CD4-positive, alpha-beta T cell treated with Interleukin-17A for 1 hour (primary cell): ENCODE data around the gene CDIP1.
A peak's percentile ranks its signal among the peaks of the same experiment; 100 is the strongest.
"Not testable (repeated sequence)": the region's sequence is repeated elsewhere in the genome, so short reads cannot be mapped to it uniquely, and the experiment has no call there.

ENCODE experiments used
- DNase-seq: peaks from one replicate; pipeline ENCODE4 v3.0.0-alpha.2; 2020

CDIP1 gene

DNA sequence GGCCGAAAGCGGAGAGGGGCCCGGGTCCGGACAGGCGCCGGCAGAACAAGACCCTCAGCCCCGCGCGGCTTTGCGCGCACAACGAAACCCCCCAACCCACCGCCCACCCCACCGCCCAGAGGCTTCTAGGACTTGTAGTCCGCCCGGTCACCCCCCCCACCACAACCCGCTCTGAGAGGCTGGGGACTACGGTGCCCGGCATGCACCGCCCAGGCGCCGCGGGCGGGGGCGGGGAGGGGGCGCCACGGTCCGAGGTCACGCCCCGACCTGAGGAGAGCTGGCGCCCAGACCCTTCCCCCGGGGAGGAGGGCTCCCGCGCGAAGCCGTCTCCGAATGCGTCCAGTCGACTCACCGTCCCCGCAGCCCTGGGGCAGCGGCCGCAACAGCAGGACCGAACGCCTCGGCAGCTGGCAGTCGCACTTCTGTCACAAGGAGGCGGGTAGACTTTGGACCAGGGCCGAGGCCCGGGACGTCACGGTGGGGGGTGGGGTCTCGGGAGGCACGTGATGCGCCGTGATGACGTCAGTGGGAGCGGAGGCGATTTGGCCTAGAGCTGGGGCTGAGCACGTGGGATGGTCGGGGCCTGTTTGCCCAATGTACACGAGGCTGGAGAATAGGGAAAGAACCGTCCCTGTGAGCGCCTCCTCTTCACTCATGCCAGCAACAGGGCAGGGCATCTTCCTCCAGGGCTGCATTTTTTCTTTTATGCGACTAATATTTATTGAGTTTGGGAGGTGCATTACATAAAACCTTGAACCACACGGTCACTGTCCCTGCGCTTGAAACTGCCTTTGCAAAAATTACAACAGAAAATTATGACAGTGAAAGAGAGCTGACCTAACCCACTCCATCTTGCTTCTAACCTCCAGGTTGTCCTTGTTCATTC, at the start of gene CDIP1:
Gene CDIP1, minus strand, starts transcription at position 424 of the 886 bp plus-strand sequence. CDS start 24,643 bp downstream, outside the sequence.
- DNase-seq = peak; percentile 96

DNA sequence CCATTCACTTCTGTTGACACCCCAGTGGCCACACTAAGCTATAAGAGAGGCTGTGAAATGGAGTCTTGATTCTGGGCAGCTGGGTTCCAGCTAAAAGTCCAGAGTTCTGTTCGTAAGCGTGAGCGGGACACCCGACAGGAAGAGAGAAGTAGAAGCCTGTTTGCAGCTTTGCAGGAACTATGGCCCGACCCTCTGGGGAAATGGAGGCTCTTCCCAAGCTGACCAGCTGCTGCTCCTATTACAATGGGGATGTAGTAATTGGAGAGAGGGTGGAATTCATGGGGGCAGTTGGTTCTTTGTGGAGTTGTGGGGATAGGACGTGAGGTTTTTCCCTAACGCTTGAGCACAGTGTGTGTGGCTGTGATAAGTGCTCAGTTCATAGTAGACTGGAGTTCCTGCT, 47.7 kb upstream of the CDIP1 start:
- DNase-seq = no peak

DNA sequence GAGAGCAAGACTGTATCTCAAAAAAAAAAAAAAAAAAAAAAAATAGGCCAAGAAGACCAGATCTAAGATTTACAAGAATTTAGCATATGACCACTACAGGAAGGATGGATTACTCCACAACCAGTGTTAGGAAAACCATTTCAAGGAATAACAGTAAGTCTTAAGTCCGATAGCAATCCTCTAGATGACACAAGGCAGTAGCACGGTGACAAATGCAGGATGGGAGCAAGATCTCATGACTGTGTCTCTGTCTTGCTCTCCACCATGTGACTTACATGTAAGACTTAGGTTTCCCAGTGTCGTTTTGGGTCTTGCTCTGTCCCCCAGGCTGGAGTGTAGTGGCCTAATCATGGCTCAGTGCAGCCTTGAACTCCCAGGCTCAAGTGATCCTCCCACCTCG, 45.3 kb upstream of the CDIP1 start:
- DNase-seq = no peak

DNA sequence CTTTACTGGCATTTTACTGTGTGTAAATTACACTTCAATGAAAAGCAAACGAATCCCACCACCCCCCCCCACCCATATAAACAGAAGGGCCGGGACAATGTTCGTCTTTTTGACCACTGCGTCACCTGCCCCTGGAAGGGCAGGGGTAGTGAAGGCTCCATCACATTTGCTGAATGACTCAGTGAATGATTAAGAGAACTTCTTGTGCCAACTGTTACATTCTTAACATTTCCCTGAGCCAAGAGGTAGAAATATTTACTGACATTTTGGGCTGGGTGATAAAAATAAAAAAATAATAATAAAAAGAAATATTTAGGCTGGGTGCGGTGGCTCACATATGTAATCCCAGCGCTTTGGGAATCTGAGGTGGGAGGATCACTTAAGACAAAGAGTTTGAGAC, 41.7 kb upstream of the CDIP1 start:
- DNase-seq = no peak

DNA sequence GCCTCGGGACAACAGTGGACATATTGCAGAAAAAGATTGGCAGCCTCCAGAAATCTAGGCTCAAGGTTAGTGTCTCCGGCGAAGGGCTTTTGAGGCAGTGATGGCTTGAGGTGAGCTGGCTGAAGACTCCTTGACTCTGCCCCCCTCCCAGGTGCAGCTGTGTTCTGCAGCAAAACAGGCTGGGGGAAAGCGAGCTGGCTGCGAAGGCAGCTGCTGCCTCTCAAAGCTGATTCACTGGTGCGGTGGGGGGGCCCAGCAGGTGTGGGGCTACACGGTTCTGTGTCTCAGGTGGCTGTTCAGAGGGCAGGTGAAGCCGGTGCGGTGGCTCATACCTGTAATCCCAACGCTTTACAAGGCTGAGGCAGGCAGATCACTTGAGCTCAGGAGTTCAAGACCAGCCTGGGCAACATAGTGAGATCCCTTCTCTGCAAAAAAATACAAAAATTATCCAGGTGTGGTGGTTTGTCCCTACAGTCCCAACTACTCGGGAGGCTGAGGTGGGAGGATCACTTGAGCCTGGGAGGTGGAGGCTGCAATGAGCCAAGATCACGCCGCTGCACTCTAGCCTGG, 40.5 kb upstream of the CDIP1 start:
- DNase-seq = no peak

DNA sequence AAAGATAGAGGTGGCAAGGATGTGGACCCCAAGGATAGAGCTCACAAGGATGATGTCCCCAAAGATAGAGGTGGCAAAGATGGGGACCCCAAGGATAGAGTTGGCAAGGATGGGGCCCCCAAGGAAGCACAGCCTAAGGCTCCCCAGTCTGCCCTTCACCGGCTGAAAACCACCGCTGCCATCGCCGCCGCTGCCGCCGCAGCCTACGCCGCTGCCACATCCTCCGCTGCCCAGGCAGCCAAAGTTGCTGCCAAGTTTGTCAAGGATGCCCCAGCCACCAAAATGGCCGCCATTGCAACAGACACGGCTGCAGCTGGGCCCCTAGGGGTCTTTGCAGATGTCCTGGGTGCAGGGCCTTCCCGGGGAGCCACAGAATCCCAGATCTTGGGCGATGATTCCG, 37.4 kb upstream of the CDIP1 start:
- DNase-seq = no peak

DNA sequence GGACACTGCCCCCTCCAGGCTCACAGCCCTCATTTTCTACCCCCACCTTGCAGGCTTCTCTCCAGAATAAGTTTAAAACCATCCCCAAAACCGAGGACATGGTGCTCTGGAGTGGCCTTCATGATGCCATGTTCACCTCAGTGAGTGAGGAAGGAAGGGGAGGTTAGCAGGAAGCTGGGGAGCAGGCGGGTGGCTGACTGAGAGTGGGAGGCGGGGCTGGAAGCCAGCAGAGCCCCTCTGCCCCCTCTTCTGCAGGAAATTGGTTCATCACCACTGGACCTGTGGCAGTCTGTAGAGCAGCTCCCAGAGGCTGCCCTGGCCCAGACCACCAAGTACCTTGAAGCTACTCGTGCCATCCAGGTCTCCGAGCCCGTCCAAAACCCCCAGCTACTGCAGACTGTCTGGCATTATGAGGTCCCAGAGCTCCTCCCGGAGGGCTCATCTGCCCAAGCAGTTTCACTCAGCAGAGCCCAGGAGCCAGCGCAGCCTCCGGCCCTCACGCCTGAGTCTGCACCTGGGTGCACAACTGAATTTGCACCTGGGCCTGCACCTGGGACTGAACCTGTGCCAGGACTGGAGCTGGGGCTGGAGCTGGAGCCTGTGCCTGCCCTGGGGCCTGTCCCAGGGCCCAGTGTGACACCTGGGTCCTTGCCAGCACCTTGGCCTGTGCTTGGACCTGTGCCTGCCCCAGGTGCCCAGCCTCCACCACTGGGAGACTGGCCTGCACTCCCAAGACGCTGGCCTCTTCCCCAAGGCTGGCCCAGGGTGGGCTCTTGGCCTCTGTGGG, 36.5 kb upstream of the CDIP1 start:
- DNase-seq = no peak

DNA sequence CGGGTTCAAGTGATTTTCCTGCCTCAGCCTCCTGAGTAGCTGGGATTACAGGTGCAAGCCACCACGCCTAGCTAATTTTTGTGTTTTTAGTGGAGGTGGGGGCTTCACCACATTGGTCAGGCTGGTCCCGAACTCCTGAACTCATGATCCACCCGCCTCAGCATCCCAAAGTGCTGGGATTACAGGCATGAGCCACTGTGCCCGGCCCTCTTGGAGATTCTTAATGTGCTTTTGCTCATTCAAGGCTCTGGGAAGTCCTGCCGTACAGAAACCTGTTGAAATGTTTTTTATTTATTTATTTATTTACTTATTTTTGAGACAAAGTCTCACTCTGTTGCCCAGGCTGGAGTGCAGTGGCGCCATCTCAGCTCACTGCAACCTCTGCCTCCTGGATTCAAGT, 35.4 kb upstream of the CDIP1 start:
- not testable (repeated sequence) for DNase-seq

DNA sequence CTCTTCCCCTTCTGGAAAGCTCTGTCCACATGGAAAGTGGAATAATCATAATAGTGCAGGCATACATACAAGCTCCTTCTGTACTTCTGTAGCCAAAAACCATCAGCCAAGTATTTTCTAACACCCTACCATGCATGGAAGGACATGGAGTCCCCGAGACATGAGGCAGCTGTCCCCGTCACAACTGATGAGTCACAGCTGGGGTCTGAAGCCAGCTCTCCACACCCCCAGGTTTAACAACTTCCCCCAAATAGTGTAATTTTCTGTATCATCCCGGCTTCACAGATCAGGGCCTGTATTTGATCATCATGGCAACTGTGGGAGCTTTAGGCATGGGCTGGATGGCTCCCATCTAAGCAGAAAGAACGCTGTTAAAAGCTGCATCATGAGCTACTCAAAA, 34.1 kb upstream of the CDIP1 start:
- DNase-seq = no peak

DNA sequence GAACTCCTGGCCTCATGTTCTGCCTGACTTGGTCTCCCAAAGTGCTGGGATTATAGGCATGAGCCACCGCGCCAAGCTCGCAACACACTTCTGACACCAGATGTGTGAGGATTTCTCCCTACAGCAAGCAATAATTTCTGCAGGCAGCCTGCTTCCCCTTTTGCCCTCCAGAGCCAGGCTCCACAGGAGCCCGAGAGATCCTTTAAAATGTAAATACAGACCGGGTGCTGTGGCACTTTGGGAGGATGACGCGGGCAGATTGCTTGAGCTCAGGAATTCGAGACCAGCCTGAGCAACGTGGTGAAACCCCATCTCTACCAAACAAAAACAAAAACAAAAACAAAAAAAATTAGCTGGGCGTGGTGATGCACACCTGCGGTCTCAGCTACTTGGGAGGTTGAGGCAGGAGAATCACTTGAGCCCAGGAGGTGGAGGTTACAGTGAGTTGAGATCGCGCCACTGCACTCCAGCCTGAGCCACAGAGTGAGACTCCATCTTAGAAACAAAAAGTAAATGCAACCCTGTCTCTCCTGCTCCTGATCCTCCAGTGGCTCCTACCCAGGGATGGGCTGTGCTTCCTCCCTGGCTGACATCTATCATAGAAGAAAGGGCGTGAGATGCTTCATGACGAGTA, 32.2 kb upstream of the CDIP1 start:
- DNase-seq = no peak

DNA sequence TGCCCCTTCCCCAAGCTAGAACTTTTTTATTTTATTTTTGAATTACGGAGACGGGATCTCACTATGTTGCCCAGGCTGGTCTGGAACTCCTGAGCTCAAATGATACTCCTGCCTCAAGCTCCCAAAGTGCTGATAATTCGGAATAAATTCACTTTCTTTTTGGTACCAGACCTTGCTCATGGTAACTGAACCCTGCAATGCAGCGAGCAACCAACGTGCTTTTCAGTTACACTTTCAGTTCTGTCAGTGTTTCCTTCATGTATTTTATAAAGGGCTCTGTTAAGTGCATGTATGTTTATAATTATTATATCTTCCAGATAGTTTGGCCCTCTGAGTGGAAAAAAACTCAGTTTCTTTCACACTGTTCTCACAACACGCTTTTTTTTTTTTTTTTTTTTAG, 31.5 kb upstream of the CDIP1 start:
- no peak for DNase-seq

DNA sequence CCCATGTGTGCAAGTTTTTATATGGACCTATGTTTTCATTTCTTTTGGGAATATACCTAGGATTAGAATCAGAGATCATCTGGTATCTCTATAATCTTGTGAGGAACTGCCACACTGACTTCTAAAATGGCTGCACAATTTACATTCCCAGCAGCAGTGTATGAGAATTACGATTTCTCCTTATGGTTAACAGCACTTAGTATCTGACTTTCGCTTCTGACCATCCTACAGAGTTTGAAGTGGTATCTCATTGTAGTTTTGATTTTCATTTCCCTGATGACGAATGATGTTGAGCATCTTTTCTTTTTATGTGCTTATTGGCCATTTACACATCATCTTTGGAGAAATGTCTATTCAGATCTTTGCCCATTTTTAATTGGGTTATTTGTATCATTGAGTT, 27.6 kb upstream of the CDIP1 start:
- no peak for DNase-seq

DNA sequence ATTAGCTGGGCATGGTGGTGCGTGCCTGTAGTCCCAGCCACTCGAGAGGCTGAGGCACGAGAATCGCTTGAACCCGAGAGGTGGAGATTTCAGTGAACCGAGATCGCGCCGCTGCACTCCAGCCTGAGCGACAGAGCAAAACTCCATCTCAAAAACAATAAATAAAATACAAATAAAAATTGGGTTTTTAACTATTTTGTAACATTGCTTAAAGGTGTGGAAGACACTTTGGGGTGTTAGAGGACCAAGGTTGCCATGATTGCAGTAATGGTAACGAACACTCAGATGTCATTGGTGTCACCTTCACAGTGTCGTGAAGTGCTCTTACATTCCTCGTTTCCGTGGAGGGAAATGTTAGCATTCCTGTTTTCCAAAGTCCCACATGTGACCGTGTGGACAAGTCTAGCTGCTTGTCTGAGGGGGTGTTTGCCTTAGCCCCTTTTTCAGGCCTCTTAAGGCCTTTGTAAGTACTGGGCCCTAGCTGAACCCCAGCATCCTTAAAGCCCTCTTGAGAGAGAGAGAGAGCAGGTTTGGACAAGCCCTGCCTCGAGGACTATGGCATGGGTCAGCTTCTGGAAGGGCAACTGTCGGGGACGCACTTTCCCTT, 26.2 kb upstream of the CDIP1 start:
- DNase-seq = no peak

DNA sequence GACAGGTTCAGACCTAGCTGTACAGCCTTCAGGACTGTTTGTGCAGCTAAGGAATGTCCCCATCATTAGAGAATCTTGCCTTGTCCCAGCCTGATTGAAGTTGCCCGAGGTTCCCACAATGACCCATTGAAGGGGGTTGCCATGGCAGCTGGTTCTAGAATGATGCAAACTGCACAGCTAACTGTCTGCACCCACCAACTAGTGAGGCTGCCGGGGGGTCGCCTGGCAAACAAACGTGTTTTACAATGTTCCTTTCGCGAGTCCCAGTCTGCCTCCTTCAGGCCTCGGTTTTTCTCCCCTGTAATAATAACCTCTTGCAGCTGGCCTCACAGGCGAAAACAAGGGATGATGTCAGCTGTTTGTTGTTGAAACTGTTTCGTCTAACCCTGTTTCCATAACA, 23.0 kb upstream of the CDIP1 start:
- no peak for DNase-seq

DNA sequence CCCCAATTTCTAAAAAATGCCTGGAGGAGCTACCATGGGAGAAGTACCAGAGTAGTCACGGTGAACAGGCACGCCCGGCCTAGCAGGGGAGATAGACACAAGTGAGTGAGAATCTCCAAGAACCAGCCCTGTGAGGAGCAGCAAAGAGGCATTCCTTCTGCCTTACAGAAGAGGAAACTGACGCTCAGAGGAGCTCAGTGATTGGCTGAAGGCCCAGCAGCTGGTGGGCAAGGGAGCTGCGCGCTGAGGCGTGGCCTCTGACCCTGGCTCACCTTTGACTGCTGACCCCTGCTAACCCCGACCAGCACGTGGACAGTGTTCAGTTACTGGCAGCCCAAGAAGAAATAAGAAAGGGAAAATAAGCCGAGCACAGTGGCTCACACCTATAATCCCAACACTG, 19.4 kb upstream of the CDIP1 start:
- DNase-seq = no peak

DNA sequence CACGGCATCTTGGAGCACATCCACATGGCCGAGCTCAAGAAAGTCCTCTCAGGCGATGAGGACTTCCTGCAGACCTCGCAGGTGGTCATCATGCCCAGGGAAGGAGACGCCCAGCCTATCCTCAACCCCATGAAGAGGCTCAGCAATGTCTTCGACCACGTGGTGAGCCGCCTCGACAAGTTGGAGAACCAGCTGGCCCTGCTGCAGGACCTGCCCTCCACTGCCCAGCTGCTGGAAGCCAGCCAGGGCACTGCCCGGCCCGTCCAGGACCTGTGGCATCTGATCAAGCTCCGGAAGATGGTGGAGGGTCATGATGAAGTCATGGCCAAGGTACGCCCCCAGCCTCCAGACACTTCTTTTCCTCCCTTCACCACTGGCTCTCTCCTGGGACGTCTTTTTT, 18.0 kb upstream of the CDIP1 start:
- no peak for DNase-seq

DNA sequence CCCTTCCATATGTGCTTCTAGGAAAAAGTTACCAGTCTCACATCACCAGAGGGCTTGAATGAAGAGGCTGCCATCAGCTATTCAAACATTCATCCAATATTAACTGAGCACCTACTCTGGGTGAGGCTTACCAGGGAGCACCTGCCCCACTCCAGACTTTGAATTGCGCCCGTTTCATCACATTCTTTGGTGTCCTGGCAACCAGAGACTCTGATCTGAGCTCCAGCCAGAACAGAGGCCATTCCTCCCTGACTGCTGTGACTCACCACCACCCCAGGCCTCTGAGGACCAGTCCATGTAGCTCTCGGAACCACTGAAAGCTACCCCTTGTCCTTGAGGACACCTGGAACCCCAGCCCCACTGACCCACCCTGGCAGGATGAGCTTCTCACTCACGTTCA, 17.5 kb upstream of the CDIP1 start, which contains the start of gene C16orf96:
Gene C16orf96, plus strand, starts transcription at position 229 of the 400 bp plus-strand sequence. Its CDS starts 150 bp downstream, at position 379.
- DNase-seq = no peak

DNA sequence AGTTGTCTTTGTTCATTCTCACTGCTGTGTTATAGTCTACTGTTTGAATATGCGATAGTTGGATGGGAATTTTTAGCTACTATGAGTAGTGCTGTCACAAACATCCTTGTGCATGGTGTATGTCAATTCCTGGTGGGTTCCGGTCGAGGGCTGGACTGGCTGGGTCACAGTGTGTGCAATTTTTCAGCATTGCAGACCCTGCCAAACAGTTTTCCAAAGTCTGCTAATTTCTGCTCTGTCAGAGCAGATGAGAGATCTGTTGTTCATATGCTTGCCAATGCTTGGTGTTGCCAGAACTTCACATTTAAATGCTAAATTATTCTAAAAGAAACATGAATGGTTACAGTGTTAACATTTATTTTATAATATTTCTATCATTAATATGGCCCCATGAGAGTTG, 14.0 kb upstream of the CDIP1 start:
- no peak for DNase-seq

DNA sequence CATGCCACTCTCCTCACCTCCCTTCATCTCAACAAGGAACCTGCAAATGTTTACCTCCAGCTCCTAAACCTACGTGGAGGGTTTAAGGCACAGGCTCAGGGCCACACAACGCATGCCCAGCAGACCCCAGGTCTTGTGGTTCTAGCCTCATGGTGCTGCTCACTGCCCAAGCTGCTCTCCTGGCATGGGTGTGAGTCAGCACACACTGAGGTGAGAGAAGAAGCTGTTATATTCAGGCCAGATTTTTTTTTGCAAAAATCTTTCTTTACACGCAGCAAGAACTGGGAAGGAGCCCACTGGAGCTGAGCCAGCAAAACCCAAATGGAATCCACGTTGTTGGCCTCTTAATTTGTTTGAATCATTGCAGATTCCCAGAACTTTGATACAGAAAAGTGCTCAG, 12.0 kb upstream of the CDIP1 start:
- DNase-seq = no peak

DNA sequence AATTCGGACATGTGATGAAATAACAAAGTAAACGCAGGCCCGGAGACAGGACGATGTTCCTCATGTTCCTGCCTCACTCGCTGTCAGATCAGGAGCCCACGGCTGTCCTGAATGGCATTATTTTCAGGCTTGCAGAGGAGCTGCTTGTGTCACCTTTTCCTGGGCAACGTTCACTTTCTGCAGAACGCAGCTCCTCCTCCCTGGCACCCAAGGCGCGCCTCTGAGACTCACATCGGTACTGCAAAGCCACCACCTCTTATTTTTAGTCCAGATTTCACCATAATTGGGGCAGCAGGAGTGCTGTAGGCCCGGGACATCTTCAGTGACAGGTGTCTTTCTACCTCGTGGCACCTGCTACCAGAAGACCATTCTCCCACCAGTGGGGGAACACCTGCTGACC, 9.6 kb upstream of the CDIP1 start:
- no peak for DNase-seq

DNA sequence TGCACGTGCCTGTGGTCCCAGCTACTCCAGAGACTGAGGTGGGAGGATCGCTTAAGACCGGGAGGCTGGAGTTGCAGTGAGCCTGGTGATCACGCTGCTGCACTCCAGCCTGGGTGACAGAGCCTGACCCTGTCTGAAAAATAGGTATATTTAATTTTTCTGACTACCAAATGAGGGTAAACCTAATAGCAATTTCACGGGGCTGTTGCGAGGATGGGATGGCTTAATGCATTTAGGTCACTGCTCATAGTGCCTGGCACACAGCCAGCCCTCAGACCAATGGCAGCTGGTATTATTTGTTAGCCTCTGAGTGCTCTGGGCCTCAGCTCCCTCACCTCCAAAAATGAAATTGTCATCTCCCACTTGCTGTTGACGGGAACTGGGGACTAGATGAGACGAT, 5.9 kb upstream of the CDIP1 start:
- no peak for DNase-seq

DNA sequence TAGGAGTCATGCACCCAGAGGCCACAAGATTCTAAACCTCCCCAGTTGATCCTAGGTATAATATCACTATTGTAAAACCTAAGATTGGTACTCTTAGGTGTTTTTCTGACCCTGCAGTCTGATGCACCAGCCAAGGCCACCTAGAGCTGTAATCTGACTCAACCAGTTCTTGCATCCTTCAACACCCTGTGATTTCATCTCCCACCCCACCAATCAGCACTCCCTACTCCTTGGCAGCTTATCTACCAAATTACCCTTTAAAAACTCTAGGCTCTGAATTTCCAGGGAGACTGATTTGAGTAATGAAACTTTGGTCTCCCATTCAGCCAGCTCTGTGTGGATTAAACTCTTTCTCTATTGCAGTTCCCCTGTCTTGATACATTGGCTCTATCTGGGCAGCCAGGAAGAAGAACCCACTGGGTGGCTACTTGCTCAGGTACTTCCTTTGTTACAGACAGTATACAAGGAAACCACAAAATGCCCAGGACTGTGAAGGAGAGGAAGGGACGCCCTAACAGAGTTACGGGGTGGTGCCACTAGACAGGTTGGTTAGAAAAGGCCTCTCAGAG, 1.2 kb upstream of the CDIP1 start:
- no peak for DNase-seq
